GM21825 (cell line): ENCODE results near the gene SULF2.
"Not testable (repeated sequence)": the region's sequence is repeated elsewhere in the genome, so short reads cannot be mapped to it uniquely, and the experiment has no call there.

Experiments
- ATAC-seq: cut with Tn5 transposase; IDR thresholded peaks from one replicate; pipeline ENCODE4 v1.9.1; 2021; ENCODE audit warnings: mild to moderate bottlenecking, moderate library complexity; ENCODE audit not compliant: unreplicated experiment

SULF2 gene

DNA sequence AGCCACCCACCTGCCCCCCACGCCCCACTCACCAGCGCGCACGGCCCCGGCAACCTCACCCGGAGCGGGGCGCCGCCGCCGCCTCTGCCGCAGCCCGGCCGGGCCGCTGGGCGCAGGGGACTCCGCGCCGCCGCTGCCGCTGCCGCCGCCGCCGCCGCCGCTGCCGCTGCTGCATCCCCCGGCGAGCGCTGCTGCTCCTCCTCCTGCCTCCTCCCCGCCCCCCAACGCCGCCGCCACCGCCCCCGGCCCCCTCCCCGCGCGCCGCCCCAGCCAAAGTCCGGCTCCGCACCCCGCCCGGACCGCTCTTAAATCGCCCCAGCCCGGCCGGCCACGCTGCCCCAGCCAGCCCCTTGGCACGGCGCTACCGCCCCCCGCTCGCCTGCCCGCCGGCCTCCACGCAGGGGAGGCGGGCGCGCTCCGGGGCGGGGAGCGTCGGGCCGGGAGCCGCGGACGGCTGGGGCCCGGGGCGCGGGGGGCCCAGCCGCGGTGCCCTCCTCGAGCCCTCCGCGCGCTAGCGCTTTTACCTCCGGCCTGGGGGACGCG, at the start of gene SULF2:
SULF2 (minus strand) TSS at position 171 of the 543 bp plus-strand sequence. CDS start 28,118 bp downstream, outside the sequence.
- ATAC-seq, result no peak

- ATAC-seq, result not testable (repeated sequence)
Measured at GRCh38 chr20:47831675-47832074, 46.4 kb upstream of the SULF2 start.

GRCh38 chr20:47826716-47827115, 41.4 kb upstream of the SULF2 start:
- not testable (repeated sequence) for ATAC-seq

- ATAC-seq, result not testable (repeated sequence)
Measured at GRCh38 chr20:47826006-47826405, 40.7 kb upstream of the SULF2 start.

DNA sequence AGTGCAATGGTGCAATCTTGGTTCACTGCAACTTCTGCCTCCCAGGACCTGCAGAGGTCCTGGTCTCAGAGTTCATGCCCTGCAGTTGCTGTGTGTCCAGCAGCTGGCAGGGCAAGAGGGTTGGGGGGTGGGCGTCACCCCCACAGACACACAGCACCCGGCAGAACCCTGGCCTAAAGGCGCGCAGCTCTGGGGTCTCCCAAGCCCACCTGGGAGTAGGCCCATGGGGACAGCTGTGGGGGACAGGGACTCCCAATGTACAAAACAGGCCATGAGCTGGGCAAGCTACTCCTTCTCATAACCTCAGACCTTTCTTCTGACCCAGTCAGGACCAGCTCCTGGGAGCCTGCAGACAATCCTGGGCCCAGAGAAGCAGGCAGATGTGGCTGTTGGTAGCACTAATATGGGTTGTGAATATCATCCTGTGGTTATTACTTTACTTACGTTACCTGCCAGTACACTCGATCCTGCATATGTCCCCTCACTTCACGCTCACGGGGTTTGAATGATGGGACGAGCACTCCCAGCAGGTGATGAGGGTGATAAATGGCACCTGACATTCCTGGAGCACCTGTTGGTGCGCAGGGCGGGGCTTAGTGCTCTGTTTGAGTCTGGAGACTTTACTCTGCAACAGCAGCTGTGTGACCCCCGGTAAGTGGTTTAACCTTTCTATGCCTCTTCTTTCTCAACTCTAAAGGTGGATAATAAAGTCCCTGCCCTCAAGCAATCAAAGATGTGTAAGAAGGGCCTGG, 39.9 kb upstream of the SULF2 start:
- no peak for ATAC-seq

DNA sequence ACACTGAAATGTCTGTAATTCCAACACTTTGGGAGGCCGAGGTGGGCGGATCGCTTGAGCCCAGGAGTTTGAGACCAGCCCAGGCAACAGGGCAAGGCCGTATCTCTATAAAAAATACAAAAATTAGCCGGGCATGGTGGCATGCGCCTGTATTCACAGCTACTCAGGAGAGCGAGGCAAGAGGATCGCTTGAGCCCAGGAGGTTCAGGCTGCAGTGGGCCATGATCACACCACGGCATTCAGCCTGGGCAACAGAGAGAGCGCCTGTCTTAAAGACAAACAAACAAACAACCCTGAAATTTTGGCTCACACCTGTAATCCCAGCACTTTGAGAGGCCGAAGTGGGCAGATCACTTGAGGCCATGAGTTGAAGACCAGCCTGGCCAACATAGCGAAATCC, 38.7 kb upstream of the SULF2 start:
- ATAC-seq, result not testable (repeated sequence)

DNA sequence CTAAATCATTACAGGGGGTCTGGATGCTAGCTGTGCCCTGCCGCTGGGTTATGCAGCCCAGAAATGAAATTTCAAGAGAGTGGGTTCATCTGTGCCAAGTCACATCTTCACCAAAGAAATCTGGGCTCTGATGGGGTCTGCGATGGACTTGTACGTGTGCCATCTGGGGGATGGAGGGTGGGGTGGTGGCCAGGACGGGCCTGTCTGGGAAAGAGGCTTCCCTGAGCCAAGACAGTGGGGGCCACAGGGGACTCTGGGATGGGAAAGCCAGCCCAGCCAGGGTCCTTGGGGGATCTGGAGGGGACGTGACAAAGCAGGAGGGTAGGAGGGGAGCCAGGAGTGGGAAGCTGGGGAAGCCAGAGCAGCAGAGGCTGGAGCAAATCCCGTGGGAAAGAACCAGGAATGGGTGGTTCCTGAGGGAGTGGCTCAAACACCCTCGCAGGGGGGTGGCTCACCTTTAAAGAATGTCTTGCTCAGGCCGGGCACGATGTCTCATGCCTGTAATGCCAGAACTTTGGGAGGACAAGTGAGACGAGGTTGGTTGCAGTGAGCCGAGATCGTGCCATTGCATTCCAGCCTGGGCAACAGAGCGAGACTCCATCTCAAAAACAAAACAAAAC, 36.3 kb upstream of the SULF2 start:
- no peak for ATAC-seq

- no peak for ATAC-seq
Measured at GRCh38 chr20:47818996-47819609, 33.8 kb upstream of the SULF2 start.

DNA sequence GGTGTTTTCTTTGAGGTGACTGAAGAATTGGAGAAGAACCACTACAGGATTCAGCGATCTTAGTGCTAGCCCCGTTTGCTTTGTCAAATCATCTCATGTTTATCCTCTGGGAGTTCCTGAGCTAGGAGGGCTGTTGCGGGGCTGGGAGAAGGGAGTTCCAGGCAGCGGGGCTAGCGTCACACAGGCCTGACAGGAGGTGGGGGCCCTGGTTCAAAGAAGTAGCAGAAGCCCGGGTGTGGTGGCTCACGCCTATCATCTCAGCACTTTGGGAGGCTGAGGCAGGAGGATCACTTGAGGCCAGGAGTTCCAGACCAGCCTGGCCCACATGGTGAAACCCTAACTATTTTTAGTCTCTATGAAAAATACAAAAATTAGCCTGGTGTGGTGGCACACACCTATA, 33.2 kb upstream of the SULF2 start:
- no peak for ATAC-seq

DNA sequence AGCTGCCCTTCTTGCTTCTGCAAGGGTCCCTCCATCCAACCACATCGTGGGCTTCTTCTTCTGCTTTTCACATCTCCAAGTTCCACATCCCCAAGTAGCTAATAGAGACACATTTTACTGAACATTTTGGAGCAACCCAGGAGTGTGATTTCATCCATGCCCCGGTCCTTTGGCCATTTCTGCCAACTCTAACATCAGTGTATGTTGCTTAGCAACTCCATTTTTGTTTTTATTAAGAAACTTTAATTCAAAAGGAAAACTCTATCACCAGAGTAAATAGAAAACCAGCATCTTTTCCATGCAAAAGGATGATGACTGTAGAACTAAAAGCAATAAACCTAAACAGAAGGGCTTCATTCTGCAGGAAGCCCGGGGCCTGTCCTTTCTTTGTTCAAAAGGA, 32.7 kb upstream of the SULF2 start:
- no peak for ATAC-seq

GRCh38 chr20:47817573-47817972, 32.3 kb upstream of the SULF2 start:
- ATAC-seq, result no peak

- ATAC-seq, result no peak
Measured at GRCh38 chr20:47816487-47817451, 31.5 kb upstream of the SULF2 start.

- no peak for ATAC-seq
Measured at GRCh38 chr20:47815866-47816265, 30.6 kb upstream of the SULF2 start.

GRCh38 chr20:47815416-47815806, 30.1 kb upstream of the SULF2 start:
- no peak for ATAC-seq

DNA sequence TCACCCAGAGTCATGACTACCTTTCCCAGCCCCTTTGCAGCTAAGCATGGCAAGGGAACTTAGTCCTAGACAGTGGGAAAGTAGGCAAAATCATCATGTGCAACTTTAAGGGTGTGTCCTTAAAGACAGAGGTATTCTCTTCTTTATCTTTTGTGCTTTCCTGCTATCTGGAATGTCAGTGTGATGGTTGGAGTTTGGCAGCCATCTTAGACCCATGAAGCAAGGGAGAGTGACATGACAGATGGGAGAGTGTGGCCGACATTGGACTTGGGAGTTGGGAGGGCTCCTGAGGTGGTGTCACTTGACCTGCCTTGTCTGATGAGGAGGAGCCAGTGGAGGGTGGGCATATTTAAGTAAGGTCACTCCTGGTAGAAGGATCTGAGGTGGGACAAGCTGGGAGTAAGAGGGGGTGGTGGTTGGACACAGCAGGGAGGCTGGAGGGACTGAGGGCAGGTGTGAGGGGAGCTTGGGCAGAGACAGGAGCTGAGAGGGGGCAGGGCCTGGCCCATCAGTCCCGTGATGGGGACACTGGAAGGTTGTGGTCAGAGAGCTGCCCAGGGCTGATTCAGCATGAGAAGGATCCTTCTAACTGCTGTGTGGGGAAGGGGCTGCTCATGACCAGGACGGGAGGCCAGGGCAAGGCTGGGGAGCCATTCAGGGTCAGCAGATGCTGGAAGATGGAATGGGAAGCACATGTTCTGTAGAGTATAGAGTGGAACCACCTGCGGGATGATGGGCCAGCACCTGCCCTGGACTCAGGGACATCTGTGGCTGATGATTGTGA, 29.5 kb upstream of the SULF2 start:
- ATAC-seq, result no peak

- no peak for ATAC-seq
Measured at GRCh38 chr20:47810721-47811347, 25.6 kb upstream of the SULF2 start.

- ATAC-seq, result no peak
Measured at GRCh38 chr20:47810116-47810677, 24.9 kb upstream of the SULF2 start.

DNA sequence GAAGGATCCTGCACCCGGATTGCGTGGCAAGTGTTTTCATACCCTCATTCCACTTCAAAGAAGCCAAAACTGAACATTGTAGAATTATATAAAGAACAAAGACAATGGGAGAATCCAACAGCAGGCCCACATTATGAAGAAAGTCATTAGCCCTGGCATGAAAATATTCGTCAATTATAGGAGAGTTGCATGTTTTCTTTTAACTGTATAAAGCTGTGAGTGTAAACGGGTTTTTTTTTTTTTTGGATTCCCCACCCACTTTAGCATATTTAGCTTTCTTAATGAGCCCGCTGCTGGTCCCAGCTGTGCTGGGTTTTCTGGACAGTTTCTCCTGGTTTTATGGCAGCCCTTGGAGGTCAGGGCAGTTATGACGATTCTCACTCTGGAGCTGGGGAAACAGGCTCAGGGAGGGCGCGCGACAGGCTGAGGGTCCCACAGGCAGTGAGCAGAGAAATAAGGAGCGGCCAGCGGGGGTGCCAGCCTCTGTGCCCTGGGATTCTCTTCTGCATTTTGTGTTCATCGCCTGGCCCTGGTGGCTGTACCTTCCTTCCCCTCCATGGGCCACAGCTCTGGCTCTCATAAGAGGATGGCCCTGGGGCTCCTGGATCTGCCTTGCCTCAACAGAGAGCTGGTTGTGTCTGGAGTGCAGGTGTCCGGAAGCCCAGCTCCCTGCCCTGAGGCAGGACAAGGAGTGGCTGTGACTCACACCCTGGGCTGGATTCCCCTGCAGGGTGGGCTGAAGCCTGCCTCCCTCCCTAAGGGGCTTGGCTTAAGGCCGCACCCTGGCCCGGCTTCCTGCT, 24.1 kb upstream of the SULF2 start:
- ATAC-seq, result no peak
